HL-60/S4 treated with retinoic acid at 250 ng/mL for 4 days and 3 days (cell line): ENCODE measurements around the gene OR2S2.
"Not testable (repeated sequence)": the region's sequence is repeated elsewhere in the genome, so short reads cannot be mapped to it uniquely, and the experiment has no call there.

Source experiments
- in situ Hi-C: fragments of 300-500 bp; cut with MboI; formaldehyde crosslinking; loops from 2 replicates; pipeline ENCODE4 v1.7.0; 2022; ENCODE audit warnings: low sequenced_read_pairs

OR2S2 gene

GRCh38 chr9:35958104-35958837 lies at the start of gene OR2S2:
OR2S2 (minus strand) TSS chr9:35958154; CDS start chr9:35958098, 56 bp downstream.
- in situ Hi-C loops: no loop called here

DNA sequence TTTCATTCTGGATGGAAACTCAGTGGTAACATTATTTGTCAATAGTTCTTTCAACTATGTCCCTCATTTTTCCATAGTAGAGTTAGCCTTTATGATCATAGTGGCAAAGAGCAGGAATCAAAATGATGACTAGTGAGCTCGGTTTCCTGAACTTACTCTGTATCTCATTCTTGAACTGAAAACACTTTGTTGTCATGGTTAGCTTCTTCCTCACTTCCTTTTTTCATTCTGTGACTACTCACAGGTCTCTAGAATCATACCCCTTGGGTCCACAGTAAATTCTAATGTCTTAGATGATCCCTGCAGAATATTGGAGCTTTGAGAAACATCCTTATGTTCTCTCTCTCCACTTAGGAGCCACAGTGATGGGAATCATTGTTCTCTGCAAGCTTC lies 49.4 kb upstream of the OR2S2 start:
- in situ Hi-C loops: no loop called here

DNA sequence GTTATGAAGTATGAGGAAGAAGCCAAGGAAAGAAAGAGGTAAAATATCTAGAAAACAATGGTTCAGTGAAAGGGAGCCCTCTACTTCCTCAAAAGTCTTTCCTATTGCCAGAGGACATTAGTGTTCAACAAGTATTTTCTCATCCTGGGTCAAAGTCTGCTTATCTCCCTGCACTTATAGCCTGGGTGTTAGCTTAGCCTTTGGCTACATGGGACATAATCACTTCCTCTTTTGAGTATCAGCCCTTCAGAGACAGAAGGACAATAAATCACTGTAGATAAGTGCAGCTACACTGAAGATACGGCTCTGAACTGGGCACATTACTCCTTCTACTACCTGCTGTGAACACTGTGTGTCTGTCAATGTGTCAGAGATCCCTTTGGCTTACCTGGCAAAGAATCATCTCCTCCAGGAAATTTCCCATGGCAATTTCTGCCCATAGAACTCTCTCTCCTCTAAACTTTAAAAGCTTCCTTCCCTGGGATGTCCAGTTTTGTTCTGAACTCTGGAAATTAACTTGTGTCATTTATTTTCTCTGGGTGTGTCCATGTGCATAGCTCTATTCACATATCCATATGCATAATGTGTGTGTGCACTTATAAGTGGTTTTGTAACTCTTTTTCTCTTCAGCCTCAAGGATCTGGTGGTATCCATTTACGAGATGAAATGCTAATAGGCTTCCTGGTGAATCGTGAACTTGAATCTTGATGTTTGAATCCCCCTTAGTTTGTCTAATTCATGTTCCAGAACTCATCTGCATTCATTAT lies 48.8 kb upstream of the OR2S2 start:
- in situ Hi-C loops: no loop called here

GRCh38 chr9:36005891-36006290 lies 47.9 kb upstream of the OR2S2 start:
- in situ Hi-C loops: no loop called here

DNA sequence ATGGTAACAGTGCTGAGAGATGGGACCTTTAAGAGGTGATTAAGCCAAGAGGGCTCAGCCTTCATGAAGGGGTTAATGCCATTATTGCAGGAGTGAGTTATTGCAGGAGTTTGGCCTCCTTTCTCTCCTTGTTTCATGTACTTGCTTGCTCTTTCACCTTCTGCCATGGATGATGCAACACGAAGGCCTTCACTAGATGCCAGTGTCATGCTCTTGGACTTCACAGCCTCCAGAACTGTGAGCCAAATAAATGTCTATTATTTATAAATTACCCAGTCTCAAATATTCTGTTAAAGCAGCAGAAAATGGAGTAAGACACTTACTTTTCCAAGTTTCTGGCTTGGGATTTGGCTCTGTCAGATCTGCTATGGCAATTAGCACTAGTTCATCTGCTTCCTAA lies 40.4 kb upstream of the OR2S2 start:
- in situ Hi-C loops: no loop called here

- in situ Hi-C loops: not testable (repeated sequence)
Measured at GRCh38 chr9:35997016-35997415, 39.1 kb upstream of the OR2S2 start.

DNA sequence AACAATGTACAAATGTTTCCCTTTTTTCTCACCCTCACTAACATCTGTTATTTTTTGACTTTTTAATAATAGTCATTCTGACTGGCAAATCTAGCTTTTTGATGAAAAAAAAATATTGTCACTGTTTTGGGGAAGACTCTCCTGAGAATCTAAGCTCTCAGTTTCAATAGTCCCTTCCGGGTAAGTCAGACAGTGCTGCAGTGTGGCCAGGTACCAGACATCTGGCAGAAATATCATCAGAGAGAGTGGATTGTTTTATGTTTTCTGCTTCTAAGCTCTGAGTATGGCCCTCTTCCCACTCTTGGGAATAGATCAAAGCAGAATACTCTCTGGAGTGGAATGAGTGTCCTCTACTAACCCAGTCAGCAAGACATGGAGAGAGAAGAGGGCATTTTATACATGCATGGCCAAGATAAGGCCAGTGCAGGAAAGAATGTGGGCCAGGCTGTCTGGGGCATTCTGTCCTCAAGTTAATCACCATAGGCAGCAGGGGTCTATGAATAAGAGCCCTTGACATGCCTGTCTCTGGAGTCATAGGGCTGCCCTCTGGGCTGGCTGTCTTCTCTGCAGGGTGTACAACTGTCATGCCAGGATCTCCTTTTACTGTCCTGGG lies 38.5 kb upstream of the OR2S2 start:
- in situ Hi-C loops: no loop called here

DNA sequence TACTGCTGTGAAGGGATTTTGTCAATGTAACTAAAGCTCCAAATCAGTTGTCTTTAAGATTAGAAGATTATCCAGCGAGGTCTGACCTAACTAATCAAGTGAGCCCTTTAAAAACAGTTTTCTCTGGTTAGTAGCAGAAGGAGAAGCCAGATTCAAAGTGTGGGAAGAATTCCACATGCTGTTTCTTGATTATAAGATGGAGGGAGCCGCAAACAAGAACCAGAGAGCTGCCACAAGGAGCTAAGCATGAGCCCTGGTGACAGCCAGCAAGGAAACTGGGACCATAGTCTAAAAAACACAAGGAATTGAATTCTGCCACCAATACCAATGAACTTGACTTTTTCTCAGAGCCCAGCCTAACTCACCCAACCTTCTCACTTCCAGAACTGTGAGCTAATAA lies 37.0 kb upstream of the OR2S2 start:
- in situ Hi-C loops: no loop called here

GRCh38 chr9:35993976-35994720 lies 36.2 kb upstream of the OR2S2 start:
- in situ Hi-C loops: no loop called here

GRCh38 chr9:35993136-35993535 lies 35.2 kb upstream of the OR2S2 start:
- in situ Hi-C loops: not testable (repeated sequence)

DNA sequence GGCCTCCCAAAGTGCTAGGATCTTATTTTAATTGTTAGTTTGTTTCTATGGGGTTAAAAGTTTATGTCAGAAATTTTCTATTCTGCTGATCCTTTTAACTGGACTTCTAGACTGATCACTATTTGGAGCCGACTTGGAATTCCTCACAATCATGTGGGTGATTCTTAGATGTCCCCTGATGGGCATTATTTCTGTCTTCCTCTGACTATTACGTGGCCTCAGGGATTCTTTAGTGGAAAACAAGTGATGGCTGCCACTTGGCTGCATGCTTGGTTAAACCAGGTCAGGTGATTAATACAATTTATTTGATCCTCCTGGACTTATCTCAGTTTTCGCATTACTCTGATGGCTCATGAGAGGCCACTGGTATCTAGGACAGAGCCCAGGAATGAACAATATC lies 32.2 kb upstream of the OR2S2 start:
- in situ Hi-C loops: no loop called here

DNA sequence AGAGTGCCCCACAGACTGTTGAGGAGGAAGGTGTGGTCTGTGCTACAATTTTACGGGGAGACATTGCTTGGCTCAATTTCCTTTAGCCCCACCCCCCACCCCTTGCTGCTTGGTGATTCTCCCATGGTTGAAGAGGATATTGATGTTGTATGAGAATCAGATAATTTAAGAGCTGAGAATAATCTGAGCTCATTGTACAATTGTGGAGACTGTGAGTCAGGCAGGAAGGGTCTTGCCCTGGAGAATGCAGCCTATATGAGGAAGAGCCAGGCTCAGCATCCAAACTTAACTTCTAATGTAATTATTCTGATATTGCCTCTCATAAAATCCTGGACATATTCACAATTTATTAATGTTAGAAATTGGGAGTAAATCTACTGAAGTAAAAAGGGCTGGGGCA lies 26.1 kb upstream of the OR2S2 start:
- in situ Hi-C loops: no loop called here

DNA sequence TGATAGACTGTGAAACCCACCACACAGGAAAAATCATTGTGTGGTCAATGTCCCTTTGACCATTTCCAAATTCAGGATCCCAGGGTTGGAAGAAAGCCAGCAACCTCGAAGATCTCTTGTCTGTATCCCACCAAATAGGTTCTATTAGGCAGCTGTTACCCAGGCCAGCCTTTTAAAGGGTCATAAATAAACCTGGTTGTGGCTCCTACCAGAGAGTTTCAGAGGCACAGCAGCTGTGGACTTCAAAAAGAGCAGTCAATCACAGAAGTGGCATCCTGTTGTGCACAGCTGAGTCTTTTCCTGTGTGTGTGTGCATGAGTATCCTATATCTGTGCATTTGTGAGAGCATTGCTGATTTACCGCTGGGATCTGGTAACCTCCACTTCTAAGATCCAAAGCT lies 23.7 kb upstream of the OR2S2 start:
- in situ Hi-C loops: no loop called here

GRCh38 chr9:35980289-35981011 lies 22.5 kb upstream of the OR2S2 start:
- in situ Hi-C loops: no loop called here

DNA sequence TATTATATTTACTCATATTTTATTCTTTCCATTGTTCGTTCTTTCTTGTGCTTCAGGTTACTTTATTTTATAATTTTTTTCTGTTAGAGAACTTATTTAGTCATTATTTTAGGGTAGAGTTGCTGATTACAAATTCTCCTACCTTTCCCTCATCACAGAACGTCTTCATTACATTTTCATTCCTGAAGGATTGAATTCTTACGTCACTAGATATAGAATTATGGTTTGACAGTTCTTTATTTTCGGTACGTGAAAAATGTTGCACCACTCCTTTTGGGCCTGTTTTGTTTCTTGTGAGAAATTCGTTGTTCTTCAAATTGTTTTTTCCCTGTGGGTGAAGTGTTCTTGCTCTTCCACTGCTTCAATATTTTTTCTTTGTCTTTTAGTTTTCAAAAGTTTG lies 20.8 kb upstream of the OR2S2 start:
- in situ Hi-C loops: no loop called here

GRCh38 chr9:35976726-35977125 lies 18.8 kb upstream of the OR2S2 start:
- in situ Hi-C loops: no loop called here

- in situ Hi-C loops: no loop called here
Measured at GRCh38 chr9:35974800-35975199, 16.8 kb upstream of the OR2S2 start.

DNA sequence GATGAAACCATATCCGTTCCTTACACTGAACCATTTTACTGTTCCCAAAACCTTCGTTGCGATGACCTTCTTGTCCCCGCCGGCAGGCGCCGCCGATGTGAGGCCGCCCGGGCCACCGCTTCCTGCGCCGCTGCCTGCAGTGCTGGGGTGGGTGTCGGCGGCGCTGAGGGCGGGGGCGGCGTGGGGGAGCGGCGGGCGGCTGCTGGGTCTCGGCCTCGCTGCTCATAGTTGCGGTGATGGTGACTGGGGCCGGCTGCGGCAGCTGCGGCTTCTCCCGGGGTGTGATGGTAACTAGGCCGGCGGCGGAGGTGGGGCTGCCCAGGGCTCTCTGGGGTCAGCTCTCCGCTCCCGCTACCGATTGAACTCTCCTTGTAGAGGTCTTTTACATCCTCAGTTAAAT lies 14.1 kb upstream of the OR2S2 start:
- in situ Hi-C loops: no loop called here

- in situ Hi-C loops: no loop called here
Measured at GRCh38 chr9:35967042-35967441, 9.1 kb upstream of the OR2S2 start.

GRCh38 chr9:35966433-35966832 lies 8.5 kb upstream of the OR2S2 start:
- in situ Hi-C loops: no loop called here

DNA sequence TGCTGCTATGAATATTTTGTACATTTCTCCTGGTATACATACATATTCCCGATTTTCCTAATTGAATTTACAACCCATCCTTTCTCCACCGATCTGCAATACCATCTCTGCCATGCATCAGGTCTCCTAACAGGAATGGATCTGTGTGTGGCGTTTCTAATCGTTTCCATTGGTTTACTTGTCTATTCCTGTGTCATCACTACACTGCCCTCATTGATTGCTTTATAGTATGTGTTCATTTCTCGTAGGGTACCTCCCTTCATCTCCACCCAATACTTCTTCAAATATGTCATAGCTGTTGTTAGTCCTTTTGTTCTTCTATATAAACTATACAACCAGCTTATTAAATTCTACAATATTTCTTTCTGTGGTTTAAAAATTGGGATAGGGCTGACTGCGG lies 7.1 kb upstream of the OR2S2 start:
- in situ Hi-C loops: no loop called here
